Omental fat pad (tissue), 4 donors: Measurements from ENCODE around the gene SKIL. TPM values are rescaled to one million over a fixed set of nuclear protein-coding genes. Genes with fewer than 3 reads are reported as not detected.
A peak's percentile ranks its signal among the peaks of the same experiment; 100 is the strongest.

Source experiments
- ATAC-seq: fragments of 150-250 bp; one replicate; pipeline ENCODE4 v1.9.1; 2016; ENCODE audit warnings: mild to moderate bottlenecking, moderate library complexity; ENCODE audit not compliant: low FRiP score
- DNase-seq: peaks from one replicate; pipeline ENCODE4 v3.0.0-alpha.2; 2019; ENCODE audit warnings: low spot score
- CTCF ChIP-seq, 3 donors: fragments of 450-650 bp; IDR thresholded peaks; one replicate each; pipeline ENCODE4 v1.5.1; 2016 to 2017; ENCODE audit warnings: antibody characterized with exemption in 3 of 3, mild to moderate bottlenecking in 3 of 3, moderate library complexity in 2 of 3
- total RNA-seq, 4 donors: library from RNA; depleted of rRNA; stranded (reverse); fragments of >200 nt; gene quantifications; one replicate each; pipeline ENCODE4 v1.1.0, GENCODE V29; 2016

SKIL gene
- total RNA-seq, 4 donors from 2014 or later = 38.9 to 79.1 (median 54.9) TPM

GRCh38 chr3:170437696-170438407 is 80.3 kb downstream of the SKIL start:
- ATAC-seq (no peak), DNase-seq (no peak)
- TF ChIP-seq CTCF (IDR thresholded peaks at IDR 0.05) = no peak

- no peak for TF ChIP-seq CTCF (IDR thresholded peaks at IDR 0.05)
- no peak for ATAC-seq
- no peak for DNase-seq
These were observed 81.3 kb downstream of the SKIL start for GRCh38 chr3:170438836-170439235.

- DNase-seq (no peak), ATAC-seq (peak; percentile 75)
- no peak for TF ChIP-seq CTCF (IDR thresholded peaks at IDR 0.05)
These were observed 82.8 kb downstream of the SKIL start for GRCh38 chr3:170440344-170440743.

GRCh38 chr3:170441412-170441811 is 83.9 kb downstream of the SKIL start:
- no peak for DNase-seq
- no peak for ATAC-seq
- TF ChIP-seq CTCF (IDR thresholded peaks at IDR 0.05) = no peak

- ATAC-seq (no peak), DNase-seq (no peak)
- TF ChIP-seq CTCF (IDR thresholded peaks at IDR 0.05) = no peak
These were observed 85.4 kb downstream of the SKIL start for GRCh38 chr3:170442947-170443346.

GRCh38 chr3:170443457-170443856 is 85.9 kb downstream of the SKIL start:
- TF ChIP-seq CTCF (IDR thresholded peaks at IDR 0.05) = no peak
- ATAC-seq (no peak), DNase-seq (no peak)

Other genes starting within 250 kb of the SKIL start
- gene PHC3, start 176.0 kb upstream of the SKIL start, total RNA-seq = 10 to 100 TPM; 48.6 to 56.7 (median 50.9) TPM
- 10 to 100 TPM; 21.3 to 38.6 (median 32.7) TPM for gene PRKCI, start 135.3 kb upstream of the SKIL start, total RNA-seq
- 10 to 100 TPM; 24.6 to 57.6 (median 47.8) TPM for gene CLDN11, start 61.2 kb downstream of the SKIL start, total RNA-seq
- under 1 TPM in 3 of 4 donors, not detected in 1; under 0.01 to 0.06 (median under 0.01) TPM for gene SLC7A14, start 228.4 kb downstream of the SKIL start, total RNA-seq